Cardiac muscle cell (in vitro differentiated cells and primary cell): ENCODE measurements around the gene FADS3. TPM values are rescaled to one million over a fixed set of nuclear protein-coding genes. Genes with fewer than 3 reads are reported as not detected.

ENCODE experiments used
- DNase-seq, 2 donors: peaks; one replicate each; pipeline versions ENCODE4 v3.0.0 to v3.0.0-alpha.2; 2010 to 2017; ENCODE audit warnings: low read depth in 1 of 2, low spot score in 1 of 2
- H3K27ac ChIP-seq: fragments of 200-600 bp; sonication (generic); 2 replicates; pipeline ENCODE4 v1.5.1; 2016
- H3K27me3 ChIP-seq: fragments of 200-600 bp; sonication (generic); 2 replicates; pipeline ENCODE4 v1.6.0; 2016; ENCODE audit warnings: control low read depth
- H3K36me3 ChIP-seq: fragments of 200-600 bp; sonication (generic); 2 replicates; pipeline ENCODE4 v1.5.1; 2016; ENCODE audit warnings: control low read depth
- H3K4me1 ChIP-seq: fragments of 200-600 bp; sonication (generic); 2 replicates; pipeline ENCODE4 v1.8.1; 2017; ENCODE audit warnings: low read depth, mild to moderate bottlenecking, mixed run types
- H3K4me3 ChIP-seq: fragments of 200-600 bp; sonication (generic); 2 replicates; pipeline ENCODE4 v1.5.1; 2016; ENCODE audit warnings: mild to moderate bottlenecking
- H3K9me3 ChIP-seq: fragments of 200-600 bp; sonication (generic); 2 replicates; pipeline ENCODE4 v1.5.1; 2017; ENCODE audit warnings: low read depth, mild to moderate bottlenecking, control low read depth
- polyA plus RNA-seq: library from polyadenylated mRNA; unstranded; fragments of >200 nt; fragmentation: Nextera tagmentation; extraction: Ambion mirVana; gene quantifications from 2 replicates; pipeline ENCODE4 v1.2.1, GENCODE V29; 2016
- total RNA-seq: library from RNA; depleted of rRNA; stranded (reverse); fragments of >200 nt; gene quantifications from 2 replicates; pipeline ENCODE4 v1.2.3, GENCODE V29; 2016
- TF ChIP-seq, protein P1 (sequence below): IDR thresholded peaks from 2 replicates; pipeline ENCODE4 v1.5.1; 2012; ENCODE audit warnings: low read depth, mild to moderate bottlenecking, low read length

FADS3 gene
- total and polyA plus RNA-seq, 2 experiments from 2014 or later: 42.9 to 48.0 TPM

DNA sequence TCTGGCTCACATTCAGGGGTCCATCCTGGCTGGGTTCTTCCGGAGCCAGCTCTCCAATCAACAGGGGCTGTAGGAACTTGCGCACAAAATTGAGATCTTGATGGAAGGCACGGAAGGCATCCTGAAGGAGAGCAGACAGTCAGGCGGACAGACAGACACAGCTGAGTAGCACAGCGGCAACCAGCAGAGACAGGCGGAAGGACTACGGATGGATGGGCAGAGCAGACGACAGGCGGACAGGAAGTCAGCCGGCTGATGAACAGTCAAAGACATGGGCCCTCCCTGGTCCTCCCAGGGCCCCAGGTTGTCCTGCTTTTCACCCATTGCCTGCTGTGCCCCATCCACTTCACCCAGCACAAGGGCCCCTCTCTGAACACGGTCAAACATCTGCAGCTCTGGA, 11.3 kb downstream of the FADS3 start:
- no peaks in the 10 kb centered on the region for H3K9me3 ChIP-seq
- TF ChIP-seq, protein P1, sequence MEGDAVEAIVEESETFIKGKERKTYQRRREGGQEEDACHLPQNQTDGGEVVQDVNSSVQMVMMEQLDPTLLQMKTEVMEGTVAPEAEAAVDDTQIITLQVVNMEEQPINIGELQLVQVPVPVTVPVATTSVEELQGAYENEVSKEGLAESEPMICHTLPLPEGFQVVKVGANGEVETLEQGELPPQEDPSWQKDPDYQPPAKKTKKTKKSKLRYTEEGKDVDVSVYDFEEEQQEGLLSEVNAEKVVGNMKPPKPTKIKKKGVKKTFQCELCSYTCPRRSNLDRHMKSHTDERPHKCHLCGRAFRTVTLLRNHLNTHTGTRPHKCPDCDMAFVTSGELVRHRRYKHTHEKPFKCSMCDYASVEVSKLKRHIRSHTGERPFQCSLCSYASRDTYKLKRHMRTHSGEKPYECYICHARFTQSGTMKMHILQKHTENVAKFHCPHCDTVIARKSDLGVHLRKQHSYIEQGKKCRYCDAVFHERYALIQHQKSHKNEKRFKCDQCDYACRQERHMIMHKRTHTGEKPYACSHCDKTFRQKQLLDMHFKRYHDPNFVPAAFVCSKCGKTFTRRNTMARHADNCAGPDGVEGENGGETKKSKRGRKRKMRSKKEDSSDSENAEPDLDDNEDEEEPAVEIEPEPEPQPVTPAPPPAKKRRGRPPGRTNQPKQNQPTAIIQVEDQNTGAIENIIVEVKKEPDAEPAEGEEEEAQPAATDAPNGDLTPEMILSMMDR: no peak
- no peak overlapping the region for H3K27ac ChIP-seq
- H3K4me1 ChIP-seq: no peaks in the 10 kb centered on the region
- DNase-seq: no peak
- no peaks in the 10 kb centered on the region for H3K36me3 ChIP-seq
- H3K27me3 ChIP-seq: no peaks in the 10 kb centered on the region
- no peak overlapping the region for H3K4me3 ChIP-seq

DNA sequence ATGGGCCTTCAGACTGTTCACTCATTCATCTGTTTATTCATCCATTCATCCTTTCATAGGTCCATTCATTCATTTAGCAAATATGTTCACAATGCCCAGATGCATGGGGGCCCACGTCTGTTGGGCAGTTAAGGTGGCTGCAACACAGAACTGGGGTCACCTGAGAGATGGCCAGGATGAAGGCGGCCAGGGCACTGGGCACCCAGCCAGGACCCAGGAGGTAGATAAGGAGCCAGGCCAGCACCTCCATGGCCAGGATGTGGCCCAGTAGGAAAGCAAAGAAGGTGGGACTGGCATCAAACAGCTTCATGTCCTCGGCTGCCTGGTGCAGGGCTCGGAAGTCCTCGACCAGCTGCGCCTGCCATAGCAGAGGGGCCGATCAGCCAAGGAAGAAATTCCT, 12.2 kb downstream of the FADS3 start:
- Histone ChIP-seq H3K9me3 (no peaks in the 10 kb centered on the region), H3K4me3 (no peak overlapping the region), H3K4me1 (no peaks in the 10 kb centered on the region), H3K27ac (no peak overlapping the region), H3K27me3 (no peaks in the 10 kb centered on the region), H3K36me3 (no peaks in the 10 kb centered on the region)
- no peak for DNase-seq
- TF ChIP-seq, protein P1: no peak

DNA sequence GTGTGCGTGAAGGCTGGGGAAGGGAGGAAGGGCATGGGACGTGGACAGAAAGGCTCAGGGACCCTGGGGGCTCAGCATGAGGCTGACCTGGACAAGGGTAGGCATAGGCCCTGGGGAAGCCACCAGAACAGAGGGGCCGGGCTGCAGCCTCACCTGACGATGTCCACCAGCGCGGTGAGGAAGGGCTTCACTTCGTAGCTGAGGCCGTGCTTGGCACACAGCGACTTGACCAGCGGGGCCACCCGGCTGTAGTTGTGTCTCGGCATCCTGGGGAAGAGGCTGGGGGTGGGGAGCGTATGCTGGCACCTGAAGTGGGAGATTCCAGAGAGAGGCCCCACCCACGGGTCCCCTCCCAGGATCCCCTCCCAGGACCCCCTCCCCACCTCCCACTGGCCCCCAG, 15.6 kb downstream of the FADS3 start:
- TF ChIP-seq, protein P1: no peak
- no peaks in the 10 kb centered on the region for H3K27me3 ChIP-seq

DNA sequence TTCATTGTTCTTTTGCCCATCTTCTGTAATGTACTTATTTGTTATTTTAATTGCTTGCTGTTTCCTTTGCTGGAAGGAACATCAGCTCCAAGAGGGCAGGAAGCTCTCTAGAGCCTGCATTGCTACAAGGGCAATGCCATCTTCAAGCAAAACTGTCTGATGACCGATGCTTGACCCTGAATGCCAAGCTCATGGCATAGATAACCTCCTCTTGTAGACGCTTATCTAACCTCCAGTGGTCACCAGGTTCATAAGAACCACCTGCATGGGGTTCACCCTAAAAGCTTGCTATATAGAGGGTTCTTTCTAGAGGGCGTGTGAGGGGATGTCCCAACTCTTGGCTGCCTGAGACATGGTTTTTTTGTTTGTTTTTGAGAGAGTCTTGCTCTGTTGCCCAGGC, 16.5 kb downstream of the FADS3 start:
- DNase-seq: no peak
- H3K4me1 ChIP-seq: peaks cover 19% of the 10 kb centered on the region
- no peaks in the 10 kb centered on the region for H3K9me3 ChIP-seq
- no peak overlapping the region for H3K27ac ChIP-seq
- no peaks in the 10 kb centered on the region for H3K36me3 ChIP-seq
- no peaks in the 10 kb centered on the region for H3K27me3 ChIP-seq
- TF ChIP-seq, protein P1: no peak
- no peak overlapping the region for H3K4me3 ChIP-seq

More for the DNA sequence above, 15.6 kb downstream of the FADS3 start:
- DNase-seq: no peak
- H3K4me3 ChIP-seq: no peak overlapping the region
- no peaks in the 10 kb centered on the region for H3K36me3 ChIP-seq
- no peak overlapping the region for H3K27ac ChIP-seq
- H3K4me1 ChIP-seq: peaks cover 11% of the 10 kb centered on the region
- H3K9me3 ChIP-seq: no peaks in the 10 kb centered on the region

DNA sequence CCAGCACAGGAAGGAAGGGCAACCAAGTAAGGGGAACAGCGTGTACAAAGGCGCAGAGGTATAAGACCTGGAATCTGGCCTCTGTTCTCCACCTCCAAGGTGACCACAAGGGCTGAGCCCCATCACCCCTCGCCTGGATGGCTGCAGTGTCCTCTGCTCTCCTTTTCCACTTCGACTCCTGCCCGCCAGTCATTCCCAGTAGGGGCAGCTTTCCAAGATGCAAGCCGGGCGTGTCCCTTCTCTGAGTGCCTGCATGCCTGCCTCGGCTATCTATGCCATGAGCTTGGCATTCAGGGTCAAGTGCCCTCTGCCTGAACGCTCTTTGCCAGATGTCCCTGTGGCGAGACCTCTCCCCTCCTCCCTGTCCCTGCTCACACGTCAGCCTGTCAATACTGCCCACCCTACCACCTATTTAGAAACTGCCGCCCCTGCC, 17.0 kb downstream of the FADS3 start:
- no peak overlapping the region for H3K27ac ChIP-seq
- H3K4me1 ChIP-seq: peaks cover 24% of the 10 kb centered on the region
- no peak for DNase-seq
- H3K4me3 ChIP-seq: no peak overlapping the region
- no peaks in the 10 kb centered on the region for H3K36me3 ChIP-seq
- TF ChIP-seq, protein P1: no peak
- H3K27me3 ChIP-seq: no peaks in the 10 kb centered on the region
- H3K9me3 ChIP-seq: no peaks in the 10 kb centered on the region
